H9 (cell line): ENCODE results near the gene HMGCS1. TPM values are rescaled to one million over a fixed set of nuclear protein-coding genes. Genes with fewer than 3 reads are reported as not detected.
A peak's percentile ranks its signal among the peaks of the same experiment; 100 is the strongest.
"Not testable (repeated sequence)": the region's sequence is repeated elsewhere in the genome, so short reads cannot be mapped to it uniquely, and the experiment has no call there.

ENCODE experiments used
- DNase-seq: peaks from one replicate; pipeline ENCODE4 v3.0.0-alpha.2; 2017
- H2AFZ ChIP-seq: one replicate; pipeline ENCODE4 v1.6.1; 2013; ENCODE audit warnings: mild to moderate bottlenecking, low read length, control low read depth, moderate library complexity
- H2AK5ac ChIP-seq: 2 replicates; pipeline ENCODE4 v1.6.1; 2013; ENCODE audit warnings: low read length, control low read depth, mixed read lengths; ENCODE audit not compliant: insufficient read length
- H2BK120ac ChIP-seq: one replicate; pipeline ENCODE4 v1.6.1; 2013; ENCODE audit warnings: low read depth, mild to moderate bottlenecking, low read length, control low read depth, inconsistent platforms; ENCODE audit not compliant: poor library complexity, severe bottlenecking
- H2BK12ac ChIP-seq: 2 replicates; pipeline ENCODE4 v1.6.1; 2013; ENCODE audit warnings: low read length, control low read depth, mixed read lengths, low read depth; ENCODE audit not compliant: insufficient read length
- H2BK15ac ChIP-seq: 2 replicates; pipeline ENCODE4 v1.6.1; 2013; ENCODE audit warnings: low read depth, low read length, control low read depth
- H2BK20ac ChIP-seq: one replicate; pipeline ENCODE4 v1.6.1; 2013; ENCODE audit warnings: low read depth, mild to moderate bottlenecking, low read length, control low read depth, inconsistent platforms; ENCODE audit not compliant: poor library complexity, severe bottlenecking
- H2BK5ac ChIP-seq: 2 replicates; pipeline ENCODE4 v1.6.1; 2013; ENCODE audit warnings: low read length, control low read depth, mixed read lengths; ENCODE audit not compliant: insufficient read length
- H3K14ac ChIP-seq: 2 replicates; pipeline ENCODE4 v1.6.1; 2013; ENCODE audit warnings: low read length, control low read depth; ENCODE audit not compliant: insufficient read depth
- H3K18ac ChIP-seq: 2 replicates; pipeline ENCODE4 v1.6.1; 2013; ENCODE audit warnings: low read depth, mild to moderate bottlenecking, mixed read lengths, low read length, control low read depth; ENCODE audit not compliant: insufficient read length
- H3K23ac ChIP-seq: 2 replicates; pipeline ENCODE4 v1.6.1; 2013; ENCODE audit warnings: low read length, control low read depth, mixed read lengths, low read depth; ENCODE audit not compliant: insufficient read length
- H3K23me2 ChIP-seq: 2 replicates; pipeline ENCODE4 v1.6.1; 2013; ENCODE audit warnings: low read depth, mild to moderate bottlenecking, mixed read lengths, low read length, control low read depth; ENCODE audit not compliant: insufficient read length, poor library complexity, severe bottlenecking
- H3K27ac ChIP-seq: 2 replicates; pipeline ENCODE4 v1.5.1; 2013; ENCODE audit warnings: low read length, control low read depth, mixed read lengths, low read depth; ENCODE audit not compliant: insufficient read length
- H3K27me3 ChIP-seq: 2 replicates; pipeline ENCODE4 v1.6.1; 2013; ENCODE audit warnings: low read length, control low read depth, inconsistent platforms; ENCODE audit not compliant: insufficient read depth
- H3K4ac ChIP-seq: 2 replicates; pipeline ENCODE4 v1.6.1; 2013; ENCODE audit warnings: low read depth, mild to moderate bottlenecking, control low read depth, inconsistent platforms, low read length, moderate library complexity
- H3K4me1 ChIP-seq: 2 replicates; pipeline ENCODE4 v1.6.1; 2013; ENCODE audit warnings: low read length, control low read depth, inconsistent platforms; ENCODE audit not compliant: insufficient read depth
- H3K4me2 ChIP-seq: 2 replicates; pipeline ENCODE4 v1.6.1; 2013; ENCODE audit warnings: low read length, control low read depth, mixed read lengths; ENCODE audit not compliant: insufficient read length, insufficient read depth
- H3K56ac ChIP-seq: 2 replicates; pipeline ENCODE4 v1.6.1; 2013; ENCODE audit warnings: low read depth, mild to moderate bottlenecking, mixed read lengths, low read length, control low read depth; ENCODE audit not compliant: insufficient read length
- H3K79me1 ChIP-seq: 2 replicates; pipeline ENCODE4 v1.6.1; 2013; ENCODE audit warnings: low read depth, mild to moderate bottlenecking, moderate library complexity, low read length, control low read depth, inconsistent platforms; ENCODE audit not compliant: insufficient read depth, poor library complexity, severe bottlenecking
- H3K79me2 ChIP-seq: 2 replicates; pipeline ENCODE4 v1.6.1; 2013; ENCODE audit warnings: low read length, control low read depth, inconsistent platforms; ENCODE audit not compliant: insufficient read depth
- H3K9ac ChIP-seq: 2 replicates; pipeline ENCODE4 v1.6.1; 2013; ENCODE audit warnings: low read length, control low read depth, mixed read lengths; ENCODE audit not compliant: insufficient read length; ENCODE audit errors: extremely low read depth
- H3K9me3 ChIP-seq: one replicate; pipeline ENCODE4 v1.6.1; 2013; ENCODE audit warnings: low read depth, low read length, inconsistent platforms; ENCODE audit not compliant: control insufficient read depth
- H3T11ph ChIP-seq: one replicate; pipeline ENCODE4 v1.6.1; 2013; ENCODE audit warnings: mild to moderate bottlenecking, low read length, control low read depth, inconsistent platforms
- H4K20me1 ChIP-seq: one replicate; pipeline ENCODE4 v1.6.1; 2013; ENCODE audit not compliant: control insufficient read depth, insufficient read length, insufficient read depth
- H4K5ac ChIP-seq: 2 replicates; pipeline ENCODE4 v1.6.1; 2013; ENCODE audit warnings: low read depth, mild to moderate bottlenecking, mixed read lengths, low read length, control low read depth; ENCODE audit not compliant: insufficient read length
- H4K8ac ChIP-seq: replicated peaks from 2 replicates; pipeline ENCODE4 v1.6.1; 2013; ENCODE audit warnings: low read length, control low read depth, mixed read lengths, low read depth; ENCODE audit not compliant: insufficient read length
- H4K91ac ChIP-seq: 2 replicates; pipeline ENCODE4 v1.6.1; 2013; ENCODE audit warnings: low read depth, mild to moderate bottlenecking, moderate library complexity, mixed read lengths, low read length, control low read depth; ENCODE audit not compliant: insufficient read length
- H3K27ac Mint-ChIP-seq, 3 experiments: 2 replicates in 2 of 3; 3 replicates in 1 of 3; pipeline ENCODE4 v1.8.0; 2020 to 2021; ENCODE audit warnings: mixed read lengths in 3 of 3, mild to moderate bottlenecking in 1 of 3, moderate library complexity in 1 of 3
- H3K27me3 Mint-ChIP-seq: 2 replicates; pipeline ENCODE4 v1.8.0; 2021; ENCODE audit warnings: low read depth, mild to moderate bottlenecking, moderate library complexity, mixed read lengths
- H3K36me3 Mint-ChIP-seq, 3 experiments: 2 replicates in 2 of 3; 3 replicates in 1 of 3; pipeline ENCODE4 v1.8.0; 2020 to 2021; ENCODE audit warnings: low read depth in 3 of 3, mixed read lengths in 3 of 3; ENCODE audit not compliant: insufficient read depth in 1 of 3
- H3K4me1 Mint-ChIP-seq, 2 experiments: 2 replicates each; pipeline ENCODE4 v1.8.0; 2020; ENCODE audit warnings: mixed read lengths in 2 of 2
- H3K4me3 Mint-ChIP-seq, 2 experiments: 2 replicates in 1 of 2; 3 replicates in 1 of 2; pipeline ENCODE4 v1.8.0; 2020 to 2021; ENCODE audit warnings: mild to moderate bottlenecking in 2 of 2, mixed read lengths in 2 of 2, moderate library complexity in 1 of 2
- H3K9me3 Mint-ChIP-seq, 2 experiments: 2 replicates in 1 of 2; 3 replicates in 1 of 2; pipeline ENCODE4 v1.8.0; 2020; ENCODE audit warnings: mild to moderate bottlenecking in 2 of 2, mixed read lengths in 2 of 2, moderate library complexity in 1 of 2
- CTCF ChIP-seq: fragments of 200-600 bp; sonication (generic); conservative IDR thresholded peaks from 3 replicates; pipeline ENCODE4 v1.8.0; 2021; ENCODE audit warnings: antibody characterized with exemption, mild to moderate bottlenecking
- WGBS: extraction: QIAGEN DNeasy Blood & Tissue Kit; methylation state at CpG from one replicate; pipeline ENCODE4 v1.1.7; 2013; ENCODE audit warnings: missing lambda C conversion rate, low lambda C conversion rate, mixed read lengths; ENCODE audit not compliant: insufficient read length; ENCODE audit errors: extremely low coverage; 5-methylcytosine and 5-hydroxymethylcytosine counted together
- total RNA-seq: library from RNA; stranded (reverse); gene quantifications from 2 replicates; pipeline ENCODE4 v1.2.1, GENCODE V29; 2021

Gene HMGCS1
- total RNA-seq, 1 experiment from 2014 or later = 147 TPM

GRCh38 chr5:43309122-43309521, 4.1 kb downstream of the HMGCS1 start:
- Histone ChIP-seq H3K18ac (no peak overlapping the region), H3K27me3 (no peaks in the 10 kb centered on the region), H3T11ph (no peak overlapping the region), H4K5ac (no peak overlapping the region), H3K4me2 (peak overlapping the region; percentile 87), H3K14ac (no peak overlapping the region), H3K23ac (no peak overlapping the region), H2AK5ac (no peak overlapping the region), H3K9ac (no peak overlapping the region), H4K91ac (no peak overlapping the region), H4K8ac (no peak overlapping the region), H3K23me2 (peaks cover 13% of the 10 kb centered on the region), H3K27ac (no peak overlapping the region), H2BK20ac (no peak overlapping the region), H3K79me2 (peaks cover 73% of the 10 kb centered on the region; the same call in 1 of the 2 replicates), H4K20me1 (peaks cover 3% of the 10 kb centered on the region), H2BK15ac (no peak overlapping the region), H3K9me3 (no peaks in the 10 kb centered on the region), H3K4ac (no peak overlapping the region), H2BK12ac (no peak overlapping the region), H2AFZ (no peak overlapping the region), H2BK120ac (no peak overlapping the region), H2BK5ac (no peak overlapping the region), H3K79me1 (no peaks in the 10 kb centered on the region), H3K56ac (no peak overlapping the region), H3K4me1 (peaks cover 2% of the 10 kb centered on the region; the same call in 1 of the 2 replicates)
- Mint-ChIP-seq H3K4me1 (peaks cover 54 to 59% of the 10 kb centered on the region in 2 experiments), H3K9me3 (peaks cover 2 to 9% of the 10 kb centered on the region in 2 experiments; a peak in 3 of 5 replicates), H3K27ac (peak overlapping the region; percentile 67 to 84 (median 83); a peak in 5 of 7 replicates), H3K27me3 (peaks cover 1% of the 10 kb centered on the region), H3K4me3 (peak overlapping the region; percentile 37 to 74; a peak in 4 of 5 replicates), H3K36me3 (peaks cover 21 to 30% (median 30%) of the 10 kb centered on the region in 3 experiments)
- no peak for TF ChIP-seq CTCF
- WGBS = no CpG with 5 or more reads among the region's 3 CpGs
- DNase-seq = no peak

GRCh38 chr5:43306954-43307353, 6.3 kb downstream of the HMGCS1 start:
- peak overlapping the region; percentile 6 for H3K4me2 ChIP-seq
- Mint-ChIP-seq H3K4me3 (peak overlapping the region in 1 of 2 experiments; percentile 44; a peak in 1 of 5 replicates), H3K4me1 (peaks cover 61 to 64% of the 10 kb centered on the region in 2 experiments), H3K27ac (peak overlapping the region in 2 of 3 experiments; percentile 57 to 88; a peak in 1 of 7 replicates), H3K36me3 (peaks cover 19 to 30% (median 24%) of the 10 kb centered on the region in 3 experiments)
- not testable (repeated sequence) for H3K27me3 ChIP-seq, DNase-seq, H2BK120ac ChIP-seq, H2BK5ac ChIP-seq, H3K79me1 ChIP-seq, H2AK5ac ChIP-seq, H3K23ac ChIP-seq, H4K8ac ChIP-seq, H4K5ac ChIP-seq, H4K20me1 ChIP-seq, H3K9me3 ChIP-seq, H3K9ac ChIP-seq, H2BK15ac ChIP-seq, H3K9me3 Mint-ChIP-seq, H2BK12ac ChIP-seq, H3K23me2 ChIP-seq, H2AFZ ChIP-seq, H3K27me3 Mint-ChIP-seq, H4K91ac ChIP-seq, H3K27ac ChIP-seq, H3K4me1 ChIP-seq, H3K14ac ChIP-seq, H3T11ph ChIP-seq, H2BK20ac ChIP-seq, H3K18ac ChIP-seq, H3K4ac ChIP-seq, H3K56ac ChIP-seq
- no CpG with 5 or more reads among the region's 5 CpGs for WGBS
- H3K79me2 ChIP-seq = peaks cover 80% of the 10 kb centered on the region
